DOHH2 (cell line): ENCODE results near the gene ATRN.

Source experiments
- H3F3A ChIP-seq: fragments of 200-600 bp; sonication (generic), shearing (Covaris generic); 2 replicates; pipeline ENCODE4 v1.6.0; 2016; ENCODE audit warnings: antibody characterized with exemption, mild to moderate bottlenecking; ENCODE audit not compliant: control insufficient read depth, insufficient read depth
- H3K27ac ChIP-seq: fragments of 200-600 bp; sonication (generic); 2 replicates; pipeline ENCODE4 v1.5.1; 2014; ENCODE audit warnings: low read depth, mild to moderate bottlenecking, low read length, moderate library complexity
- H3K27me3 ChIP-seq: fragments of 200-600 bp; sonication (generic); 2 replicates; pipeline ENCODE4 v1.6.1; 2014; ENCODE audit warnings: mild to moderate bottlenecking, low read length, mixed read lengths; ENCODE audit not compliant: control insufficient read depth
- H3K36me3 ChIP-seq: fragments of 200-600 bp; sonication (generic); 2 replicates; pipeline ENCODE4 v1.6.1; 2014; ENCODE audit warnings: mild to moderate bottlenecking, low read length, moderate library complexity, mixed read lengths; ENCODE audit not compliant: control insufficient read depth
- H3K4me1 ChIP-seq: fragments of 200-600 bp; sonication (generic); 2 replicates; pipeline ENCODE4 v1.6.1; 2014; ENCODE audit warnings: mild to moderate bottlenecking, low read length, mixed read lengths; ENCODE audit not compliant: control insufficient read depth
- H3K4me2 ChIP-seq: fragments of 200-600 bp; sonication (generic); 2 replicates; pipeline ENCODE4 v1.6.0; 2014; ENCODE audit warnings: mild to moderate bottlenecking, low read length, moderate library complexity
- H3K4me3 ChIP-seq: fragments of 200-600 bp; sonication (generic); 2 replicates; pipeline ENCODE4 v1.5.1; 2014; ENCODE audit warnings: mild to moderate bottlenecking, low read length, mixed read lengths
- H3K79me2 ChIP-seq: fragments of 200-600 bp; sonication (generic); 2 replicates; pipeline ENCODE4 v1.6.1; 2014; ENCODE audit warnings: mild to moderate bottlenecking, low read length, mixed read lengths; ENCODE audit not compliant: control insufficient read depth
- H3K9me2 ChIP-seq: fragments of 200-600 bp; sonication (generic); replicated peaks from 2 replicates; pipeline ENCODE4 v1.6.1; 2014; ENCODE audit warnings: mild to moderate bottlenecking, low read length, mixed read lengths; ENCODE audit not compliant: control insufficient read depth
- H3K9me3 ChIP-seq: fragments of 200-600 bp; sonication (generic); 2 replicates; pipeline ENCODE4 v1.6.1; 2014; ENCODE audit warnings: antibody characterized with exemption, low read length, mixed read lengths; ENCODE audit not compliant: control insufficient read depth, insufficient read depth
- H4K20me1 ChIP-seq: fragments of 200-600 bp; sonication (generic); 2 replicates; pipeline ENCODE4 v1.6.0; 2014; ENCODE audit warnings: low read depth, mild to moderate bottlenecking, antibody characterized with exemption, low read length, moderate library complexity; ENCODE audit not compliant: control insufficient read depth, insufficient read depth
- CTCF ChIP-seq: fragments of 200-600 bp; sonication (generic); IDR thresholded peaks from one replicate; pipeline ENCODE4 v1.5.1; 2014; ENCODE audit warnings: antibody characterized with exemption, mild to moderate bottlenecking, low read depth, low read length; ENCODE audit not compliant: poor library complexity, severe bottlenecking
- EZH2phosphoT487 ChIP-seq: fragments of 200-600 bp; sonication (generic); IDR thresholded peaks from 2 replicates; pipeline ENCODE4 v1.6.1; 2017; ENCODE audit warnings: borderline replicate concordance, mild to moderate bottlenecking, antibody characterized with exemption, low read length, moderate library complexity, mixed read lengths

The ATRN gene

GRCh38 chr20:3698591-3699001, 227.8 kb downstream of the ATRN start:
- H3F3A ChIP-seq = no peaks in the 10 kb centered on the region
- H4K20me1 ChIP-seq = no peaks in the 10 kb centered on the region
- H3K27ac ChIP-seq = no peak overlapping the region
- TF ChIP-seq EZH2phosphoT487 = no peak
- TF ChIP-seq CTCF = no peak
- H3K79me2 ChIP-seq = no peaks in the 10 kb centered on the region
- H3K9me3 ChIP-seq = peaks cover 6% of the 10 kb centered on the region; the same call in 1 of the 2 replicates
- no peaks in the 10 kb centered on the region for H3K27me3 ChIP-seq
- H3K4me2 ChIP-seq = no peak overlapping the region
- H3K36me3 ChIP-seq = no peaks in the 10 kb centered on the region
- no peaks in the 10 kb centered on the region for H3K4me1 ChIP-seq
- no peak overlapping the region for H3K4me3 ChIP-seq
- no peaks in the 10 kb centered on the region for H3K9me2 ChIP-seq

GRCh38 chr20:3699037-3699436, 228.2 kb downstream of the ATRN start:
- Histone ChIP-seq H3K9me3 (peaks cover 6% of the 10 kb centered on the region; the same call in 1 of the 2 replicates), H3F3A (no peaks in the 10 kb centered on the region), H3K27ac (no peak overlapping the region), H3K9me2 (no peaks in the 10 kb centered on the region), H3K27me3 (no peaks in the 10 kb centered on the region), H3K79me2 (no peaks in the 10 kb centered on the region), H3K36me3 (no peaks in the 10 kb centered on the region), H4K20me1 (no peaks in the 10 kb centered on the region), H3K4me2 (no peak overlapping the region), H3K4me3 (no peak overlapping the region), H3K4me1 (no peaks in the 10 kb centered on the region)
- no peak for TF ChIP-seq EZH2phosphoT487
- no peak for TF ChIP-seq CTCF
